Measurements from ENCODE around the gene C1QL1. TPM values are rescaled to one million over a fixed set of nuclear protein-coding genes. Genes with fewer than 3 reads are reported as not detected.
A peak's percentile ranks its signal among the peaks of the same experiment; 100 is the strongest.

Gene C1QL1
- polyA plus RNA-seq, 1 donor, result 0.91 TPM

DNA sequence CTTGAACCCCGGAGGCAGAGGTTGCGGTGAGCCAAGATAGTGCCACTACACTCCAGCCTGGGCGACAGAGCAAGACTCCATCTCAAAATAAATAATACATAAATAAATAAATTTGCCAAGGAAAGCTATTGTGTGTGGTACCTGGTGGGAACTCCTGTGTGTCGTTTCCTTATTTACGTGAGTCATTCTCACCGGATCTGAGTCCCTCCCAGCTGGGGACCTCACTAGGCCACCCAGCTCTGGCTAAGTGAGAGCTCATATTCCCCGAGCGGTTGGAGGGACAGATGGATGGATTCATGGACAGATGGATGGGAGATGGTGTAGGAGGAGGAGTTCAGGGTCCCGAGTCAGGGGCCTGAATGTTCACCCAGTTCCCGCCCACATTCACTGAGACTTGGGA is 22.9 kb upstream of the C1QL1 start:
- DNase-seq, result no peak

DNA sequence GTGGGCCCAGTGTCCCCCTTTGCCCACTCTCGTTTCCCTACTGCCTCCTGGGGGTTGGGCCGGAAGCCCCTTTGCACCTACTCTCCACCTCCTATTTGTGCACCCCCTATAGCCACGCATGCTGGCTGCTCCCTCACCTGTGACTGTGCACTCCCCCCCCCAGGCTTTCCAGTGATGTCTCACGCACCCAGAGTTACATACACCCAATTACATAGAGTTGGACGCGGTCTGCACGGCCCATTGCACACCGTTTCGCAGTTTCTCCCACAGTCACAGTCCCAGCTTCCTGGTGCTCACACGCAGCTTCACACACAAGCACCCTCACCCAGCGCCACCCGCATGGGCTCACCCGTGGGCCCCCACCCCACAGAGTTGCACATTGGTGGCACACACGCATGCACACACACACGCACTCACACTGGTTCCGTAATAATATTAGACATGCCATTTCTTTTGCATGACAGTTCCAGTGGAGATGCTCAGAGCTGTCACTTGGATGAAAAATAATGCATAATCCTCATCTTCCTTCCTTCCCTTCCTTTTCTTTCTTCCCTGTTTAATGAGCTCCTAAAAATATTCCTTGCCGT is 21.5 kb upstream of the C1QL1 start:
- DNase-seq, result no peak

DNA sequence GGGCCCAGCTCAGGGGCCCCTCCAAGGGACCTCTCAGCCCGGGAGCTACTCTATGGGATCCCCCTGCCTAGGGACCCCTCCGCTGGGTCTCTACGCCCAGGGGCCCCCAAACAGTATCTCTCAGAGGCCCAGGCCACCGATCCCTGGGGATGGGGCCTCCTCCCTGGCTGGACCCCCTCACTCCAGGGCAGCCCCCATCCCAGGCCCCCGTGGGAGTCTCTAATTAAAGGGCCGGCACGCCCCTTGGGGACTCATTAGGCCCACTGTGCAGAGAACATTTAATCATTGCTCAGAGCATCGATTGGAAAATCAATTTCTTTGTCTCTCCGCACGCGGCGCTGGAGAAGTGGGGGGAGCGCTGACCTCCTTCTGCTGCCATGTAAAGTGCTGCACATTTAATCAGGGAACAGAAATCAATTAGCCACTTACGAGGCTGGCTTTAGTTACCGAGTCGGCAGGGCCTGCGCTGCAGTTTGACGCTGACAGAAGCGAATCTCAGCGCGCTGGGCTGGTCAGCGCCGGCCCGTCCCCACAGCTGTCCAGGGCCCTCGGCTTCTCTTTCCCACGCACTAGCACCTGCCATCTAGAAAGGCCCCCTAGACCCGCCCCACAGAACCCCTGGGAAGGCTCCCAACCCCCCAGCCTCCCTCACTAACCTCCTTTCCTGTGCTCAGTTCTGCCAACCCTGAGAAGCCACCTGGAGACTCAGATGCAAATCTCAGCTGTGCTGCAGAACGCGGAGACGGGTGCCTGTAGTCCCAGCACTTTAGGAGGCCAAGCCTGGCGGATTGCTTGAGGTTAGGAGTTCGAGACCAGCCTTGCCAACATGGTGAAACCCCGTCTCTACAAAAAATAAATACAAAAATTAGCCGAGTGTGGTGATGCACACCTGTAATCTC is 20.2 kb upstream of the C1QL1 start:
- DNase-seq, result no peak

DNA sequence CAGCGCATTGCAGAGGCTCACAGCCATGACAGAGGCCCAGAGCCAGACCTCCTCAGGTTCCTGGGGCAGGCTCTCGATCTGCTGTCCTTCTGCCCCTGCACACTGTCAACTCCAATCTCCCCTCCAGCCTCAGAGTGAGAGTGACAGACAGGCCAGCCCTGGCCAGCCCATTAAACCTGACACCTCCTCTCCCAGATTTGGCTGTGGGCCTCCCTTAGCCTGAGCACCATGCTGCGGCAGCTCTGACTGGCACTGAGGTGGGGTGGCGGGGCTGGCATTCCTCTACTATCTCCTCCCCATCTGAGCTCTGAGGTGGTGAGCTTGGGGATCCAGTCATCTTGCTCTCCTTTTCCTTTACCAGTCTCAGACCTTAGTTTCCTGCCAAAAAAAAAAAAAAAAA is 15.5 kb upstream of the C1QL1 start:
- DNase-seq, result no peak

DNA sequence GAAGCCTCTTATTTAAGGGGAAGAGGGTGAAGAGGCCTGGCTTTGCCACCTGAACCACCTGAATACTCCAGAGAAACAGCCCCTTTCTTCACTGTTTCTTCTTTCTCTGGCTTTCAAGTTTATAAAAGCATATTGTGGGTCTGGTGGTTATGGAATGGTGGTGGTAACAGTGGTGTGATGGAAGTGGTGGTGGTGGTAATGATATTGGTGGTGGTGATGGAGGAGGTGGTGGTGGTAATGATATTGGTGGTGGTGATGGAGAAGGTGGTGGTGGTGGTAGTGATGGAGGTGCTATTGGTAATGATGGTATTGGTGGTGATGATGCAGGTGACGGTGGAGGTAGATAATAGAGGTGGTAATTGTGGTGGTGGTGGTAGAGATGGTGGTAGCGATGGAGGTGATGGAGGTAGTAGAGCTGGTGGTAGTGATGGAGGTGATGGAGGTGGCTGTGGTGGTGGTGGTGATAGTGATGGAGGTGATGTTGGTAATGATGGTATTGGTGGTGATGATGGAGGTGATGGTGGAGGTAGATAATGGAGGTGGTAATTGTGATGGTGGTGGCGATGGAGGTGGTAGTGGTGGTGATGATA is 14.1 kb upstream of the C1QL1 start:
- DNase-seq, result no peak

DNA sequence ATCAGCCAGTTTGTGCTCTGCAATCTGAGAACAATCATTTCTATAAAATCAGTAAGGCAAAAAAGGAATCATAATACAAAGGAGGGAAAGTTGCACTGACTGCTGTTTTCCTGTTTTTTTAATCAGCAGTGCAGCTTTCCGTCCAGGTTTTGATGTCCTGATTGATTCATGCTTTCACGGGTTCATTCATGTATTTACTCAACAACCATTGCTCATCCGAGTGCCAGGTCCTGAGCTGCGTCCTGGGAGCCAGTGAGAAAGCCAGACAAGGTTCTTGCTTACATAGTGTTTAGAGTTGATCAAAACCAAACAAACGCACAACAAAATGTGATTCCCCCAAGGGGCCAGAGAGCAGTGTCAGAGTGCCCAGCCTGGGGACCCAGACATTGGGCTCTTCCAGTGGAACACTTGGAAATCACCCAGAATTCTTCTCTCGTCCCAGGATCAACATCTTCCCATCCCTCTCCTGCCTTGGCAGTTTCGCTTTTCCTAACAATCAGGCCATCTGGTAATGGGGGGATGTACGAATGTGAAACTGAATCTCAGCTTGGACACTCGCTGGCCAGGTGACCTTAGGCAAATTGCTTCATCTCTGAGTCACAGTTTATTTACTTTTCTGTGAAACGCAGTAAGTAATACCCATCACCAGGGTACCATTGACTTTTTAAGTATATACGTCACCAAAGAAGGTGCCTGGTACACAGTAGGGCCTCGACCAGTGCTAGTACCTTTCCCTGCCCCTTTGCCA is 13.3 kb upstream of the C1QL1 start:
- no peak for DNase-seq

DNA sequence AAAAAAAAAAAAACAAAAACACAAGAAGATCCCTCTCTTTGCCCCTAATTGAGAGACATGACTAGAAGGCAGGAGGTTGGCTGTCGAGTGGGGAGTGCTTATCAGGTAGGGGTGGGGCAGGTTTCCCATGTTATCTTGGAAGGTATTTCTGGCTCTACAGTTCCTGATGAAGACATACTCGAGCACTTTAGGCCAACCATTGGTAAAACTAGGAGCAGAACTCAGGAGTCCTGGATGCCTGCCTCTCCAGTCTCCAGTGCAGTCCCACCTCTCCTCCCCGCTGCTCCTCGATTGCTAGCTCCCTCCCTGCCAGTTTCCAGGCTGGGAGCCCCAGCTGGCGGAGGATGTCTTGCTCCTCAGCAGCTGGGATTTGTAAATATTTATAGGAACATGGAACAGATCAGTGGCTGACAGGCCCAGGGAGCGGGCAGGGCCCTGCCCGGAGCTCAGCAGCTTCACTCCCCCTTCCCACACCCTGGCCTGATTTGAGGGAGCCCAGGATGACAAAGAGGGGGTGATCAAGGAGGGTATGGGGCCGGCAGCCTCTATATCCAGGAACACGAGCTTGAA is 11.4 kb upstream of the C1QL1 start:
- DNase-seq, result peak; percentile 46

DNA sequence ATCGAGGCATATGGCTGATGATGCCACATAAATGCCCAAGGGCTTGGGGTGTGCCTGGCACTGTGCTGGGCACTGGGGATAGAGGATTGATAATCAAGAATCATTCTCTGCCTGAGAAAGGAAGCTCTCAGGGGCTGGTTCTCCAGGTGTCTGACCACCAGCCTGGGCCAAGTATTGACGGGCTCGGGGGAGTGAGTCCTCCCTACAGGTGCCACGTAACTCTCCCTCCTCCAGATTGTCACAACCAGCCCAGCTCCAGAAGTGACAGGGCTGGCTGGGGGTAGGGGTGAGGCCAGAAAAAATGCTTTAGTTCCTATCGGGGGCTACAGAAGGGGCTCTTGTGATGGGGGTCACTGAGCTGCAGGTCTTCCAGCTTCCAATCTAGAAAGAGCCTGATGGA is 10.7 kb upstream of the C1QL1 start:
- DNase-seq, result no peak

DNA sequence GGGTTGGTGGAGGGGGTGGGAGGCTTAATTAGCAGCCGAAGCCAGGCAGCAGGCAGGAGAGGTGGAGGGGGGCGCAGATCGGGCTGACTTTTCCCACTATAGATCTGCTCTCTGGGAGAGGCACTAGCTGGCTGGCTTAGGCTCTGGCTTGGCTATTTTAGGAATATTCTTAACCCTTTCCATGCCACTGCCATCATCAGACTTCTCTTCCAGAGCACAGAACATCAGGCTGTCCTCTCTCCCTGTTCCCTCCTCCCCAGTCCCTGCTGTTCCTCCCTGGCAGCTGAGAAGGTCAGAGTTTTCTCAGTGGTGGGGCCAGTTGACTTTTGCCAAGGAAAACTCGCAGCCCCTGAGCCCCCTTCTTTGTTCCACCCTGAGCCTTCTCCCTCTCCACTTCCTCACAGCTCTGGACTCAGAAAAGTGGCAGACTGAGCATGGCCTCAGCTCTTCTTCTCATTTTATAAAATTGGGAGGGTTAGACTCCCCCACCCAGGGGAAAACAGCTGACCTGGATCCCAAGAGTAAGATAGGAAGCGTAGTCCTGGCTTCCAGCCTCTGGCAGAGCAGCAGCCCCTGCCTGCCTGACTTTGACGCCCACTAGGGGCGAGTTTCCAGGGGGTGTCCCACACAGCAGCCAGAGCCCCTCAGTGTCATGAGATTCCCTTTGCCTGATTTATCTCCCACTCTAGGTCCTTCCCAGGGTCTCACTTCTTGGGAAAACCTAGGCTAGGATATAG is 9.9 kb upstream of the C1QL1 start:
- no peak for DNase-seq

DNA sequence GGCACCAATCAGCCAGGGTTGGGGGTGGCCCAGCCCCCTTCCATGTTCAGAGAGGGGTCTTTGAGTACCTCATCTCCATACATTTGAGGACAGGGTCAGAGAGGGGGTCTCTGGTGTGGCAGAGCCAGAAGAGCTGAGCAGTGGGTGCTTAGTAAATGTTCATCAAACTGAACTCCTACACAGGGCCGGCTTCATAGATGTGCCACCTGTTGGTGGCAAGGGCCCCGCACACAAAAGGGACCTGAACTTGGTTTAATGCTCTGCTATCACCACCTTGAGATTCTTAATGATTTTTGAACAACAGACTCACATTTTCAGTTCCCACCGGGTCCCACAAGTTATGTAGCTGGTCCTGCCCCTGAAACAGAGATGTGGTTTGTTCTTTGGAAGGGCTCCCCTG is 9.0 kb upstream of the C1QL1 start:
- DNase-seq, result no peak

DNA sequence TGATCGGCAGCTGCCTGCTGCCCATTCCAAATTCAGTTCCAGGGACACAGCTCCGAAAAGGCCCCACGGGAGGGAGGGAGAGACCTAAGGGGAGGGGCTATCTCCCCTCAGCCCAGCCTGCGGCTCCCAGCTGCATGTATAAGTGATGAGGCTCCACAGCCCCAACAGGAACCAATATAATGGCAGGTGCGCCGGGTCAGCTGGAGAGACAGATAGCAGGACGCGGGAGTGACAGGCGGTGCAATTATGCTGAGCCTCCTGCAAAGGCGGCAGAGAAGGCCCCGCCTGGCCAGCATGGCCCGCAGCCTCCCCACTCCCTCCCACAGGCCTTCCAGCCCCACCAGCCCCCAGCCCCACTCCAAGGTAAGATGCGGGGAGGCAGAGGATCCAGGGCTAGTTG is 8.1 kb upstream of the C1QL1 start:
- DNase-seq, result no peak

DNA sequence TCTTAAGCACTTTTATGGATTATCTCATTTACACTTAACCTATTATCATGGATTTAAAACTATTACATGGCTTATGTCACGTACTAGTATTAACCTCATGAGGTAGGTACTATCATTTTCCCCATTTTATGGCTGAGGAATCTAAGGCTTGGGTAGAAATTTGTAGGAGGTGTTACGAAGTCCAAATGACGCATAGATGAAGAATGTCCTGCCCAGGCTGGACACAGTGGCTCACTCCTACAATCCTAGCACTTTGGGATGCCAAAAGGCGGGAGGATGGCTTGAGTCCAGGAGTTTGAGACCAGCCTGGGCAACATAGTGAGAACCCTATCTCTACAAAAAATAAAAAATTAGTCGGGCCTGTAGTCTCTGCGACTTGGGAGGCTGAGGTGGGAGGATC is 4.8 kb upstream of the C1QL1 start:
- DNase-seq, result no peak

DNA sequence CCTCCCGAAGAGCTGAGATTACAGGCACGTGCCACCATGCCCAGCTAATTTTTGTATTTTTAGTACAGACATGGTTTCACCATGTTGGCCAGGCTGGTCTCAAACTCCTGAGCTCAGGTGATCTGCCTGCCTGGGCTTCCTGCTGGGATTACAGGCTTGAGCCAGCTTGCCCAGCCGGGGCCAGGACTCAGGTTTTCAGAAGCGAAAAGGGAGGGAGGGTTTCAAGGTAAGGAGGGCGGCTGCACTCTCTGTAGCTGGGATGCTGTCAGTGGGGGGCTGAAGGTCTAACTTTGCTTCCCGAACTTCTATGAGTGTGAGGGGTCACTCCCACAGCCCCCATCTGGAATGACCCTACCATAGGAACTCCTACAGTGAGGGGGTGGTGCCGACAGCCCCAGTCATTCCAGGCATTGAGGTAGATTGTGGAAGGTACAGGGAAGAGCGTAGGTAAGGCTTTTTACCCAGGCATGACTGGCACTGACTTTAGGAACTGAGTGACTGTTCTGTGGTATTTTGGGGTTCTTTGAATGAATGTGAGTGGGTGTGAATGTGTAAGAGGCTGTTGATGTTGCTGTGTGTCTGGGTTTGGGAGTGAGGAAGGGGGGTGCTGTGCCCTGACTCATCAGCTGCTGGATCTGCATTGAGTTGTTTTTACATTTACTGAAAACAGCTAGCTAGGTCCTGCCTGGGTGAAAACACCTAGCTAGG is 3.8 kb upstream of the C1QL1 start:
- DNase-seq, result no peak

DNA sequence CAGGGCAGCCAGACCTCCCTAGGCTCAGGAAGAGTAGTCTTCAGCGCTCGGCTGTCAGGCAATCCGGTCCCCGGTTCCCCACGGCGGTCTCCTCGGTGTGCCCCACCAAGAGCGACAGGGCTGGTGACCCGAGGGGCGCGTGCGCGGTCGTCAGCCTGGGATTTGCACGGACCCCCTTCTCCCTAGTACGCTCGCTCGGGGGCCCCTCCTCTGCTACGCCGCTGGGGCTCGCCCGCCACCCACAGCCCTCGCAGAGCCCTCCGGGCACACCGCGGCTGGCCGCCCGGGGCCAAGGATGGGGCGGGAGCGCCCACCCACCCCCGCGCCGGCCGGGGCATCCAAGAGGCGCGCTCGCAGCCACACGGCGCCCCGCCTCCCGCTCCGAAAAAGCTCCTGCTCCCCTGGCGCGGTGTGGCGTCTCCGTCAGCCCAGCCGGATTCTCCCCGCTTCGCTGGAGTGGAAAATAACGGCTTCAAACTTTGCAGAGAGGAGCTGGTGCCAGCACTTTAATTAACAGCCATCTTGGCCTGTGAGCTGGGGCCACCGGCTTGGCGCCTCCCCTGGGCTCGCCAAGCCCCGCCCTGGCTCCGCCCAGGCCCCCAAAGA is 2.1 kb upstream of the C1QL1 start:
- DNase-seq, result peak; percentile 74

DNA sequence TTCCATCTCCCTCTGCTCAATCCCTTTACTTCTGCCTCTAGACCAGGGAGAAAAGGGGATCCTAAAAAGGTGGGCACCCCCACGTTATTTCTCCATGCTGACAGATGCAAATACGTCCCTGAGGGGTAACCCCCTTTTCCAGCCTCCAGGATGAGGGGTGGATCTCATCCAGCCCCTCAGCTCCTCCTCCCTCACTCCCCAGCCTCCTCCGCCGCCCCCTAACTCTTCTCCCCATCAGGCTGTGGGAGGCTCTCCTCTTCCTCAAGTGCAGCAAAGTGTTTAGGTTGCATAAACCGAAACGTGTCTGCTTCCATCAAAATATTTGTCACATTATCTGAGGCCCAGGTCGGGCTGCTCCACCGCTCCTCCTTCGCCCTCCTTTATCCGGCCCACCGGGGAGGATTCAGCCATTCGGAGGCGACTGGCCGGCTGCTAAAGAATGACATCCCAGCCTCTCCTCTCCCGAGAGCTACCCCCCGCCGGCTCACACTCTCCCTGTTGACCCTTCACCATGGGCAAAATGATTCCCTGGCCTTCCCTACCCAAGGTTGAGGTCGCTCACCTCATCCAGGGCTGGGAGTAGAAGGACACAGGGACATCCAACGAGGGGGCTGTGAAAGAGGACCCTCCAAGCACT is 1.2 kb upstream of the C1QL1 start:
- no peak for DNase-seq

DNA sequence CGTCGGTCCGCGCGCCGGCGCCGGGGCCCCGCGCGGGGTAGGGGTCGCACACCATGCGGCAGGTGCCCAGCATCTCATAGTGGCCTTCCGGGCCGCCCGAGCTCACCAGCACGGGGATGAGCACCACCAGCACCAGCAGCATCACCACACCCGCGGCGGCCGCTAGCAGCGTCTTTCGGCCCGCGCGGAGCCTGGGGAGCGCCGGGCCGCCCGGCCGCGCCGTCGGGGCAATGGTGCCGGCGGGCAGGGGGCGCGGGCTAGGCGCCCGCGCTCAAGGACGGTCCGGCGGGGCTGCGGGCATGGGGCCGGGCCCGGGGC is 237 bp downstream of the C1QL1 start:
- no peak for DNase-seq

DNA sequence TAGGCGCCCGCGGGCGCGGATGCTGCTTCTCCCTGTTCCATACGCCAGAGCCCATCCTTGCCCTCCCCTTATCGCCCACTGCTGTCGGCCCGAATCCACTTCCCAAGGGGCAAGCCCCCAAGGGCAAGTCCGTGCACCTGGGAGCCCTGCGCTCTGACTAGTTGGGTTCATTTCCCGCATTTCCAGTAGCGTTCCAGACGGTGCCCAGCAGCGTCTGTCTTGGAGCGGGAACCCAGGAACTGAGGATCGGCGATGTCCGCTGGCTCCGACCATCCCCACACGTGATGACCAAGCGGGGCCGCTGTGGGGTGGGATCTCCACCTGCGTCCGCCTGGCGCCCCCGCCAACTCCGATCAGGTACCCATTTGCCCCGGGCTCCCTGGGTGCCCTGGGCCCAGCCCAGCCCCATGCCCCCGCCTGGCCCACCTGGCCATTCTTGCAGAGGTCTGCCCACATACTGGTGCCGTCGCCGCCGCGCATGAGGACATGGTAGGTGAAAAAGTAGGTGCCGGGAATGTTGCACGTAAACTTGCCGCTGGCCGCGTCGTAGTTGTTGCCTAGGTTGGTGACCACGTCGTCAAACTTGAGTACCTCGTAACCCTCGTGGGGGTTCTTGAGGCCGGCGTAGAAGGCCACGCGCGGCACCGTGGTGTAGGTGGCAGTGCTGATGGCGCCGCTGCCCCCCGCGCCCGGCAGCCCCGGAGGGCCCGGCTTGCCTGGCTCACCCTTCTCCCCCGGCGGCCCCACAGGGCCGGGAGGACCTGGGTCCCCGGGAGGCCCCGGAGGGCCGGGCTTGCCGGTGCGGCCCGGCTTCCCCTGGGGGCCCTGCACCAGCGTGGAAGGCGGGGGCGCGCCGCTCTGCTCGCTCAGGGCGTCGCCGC is 837 bp downstream of the C1QL1 start:
- DNase-seq, result no peak

DNA sequence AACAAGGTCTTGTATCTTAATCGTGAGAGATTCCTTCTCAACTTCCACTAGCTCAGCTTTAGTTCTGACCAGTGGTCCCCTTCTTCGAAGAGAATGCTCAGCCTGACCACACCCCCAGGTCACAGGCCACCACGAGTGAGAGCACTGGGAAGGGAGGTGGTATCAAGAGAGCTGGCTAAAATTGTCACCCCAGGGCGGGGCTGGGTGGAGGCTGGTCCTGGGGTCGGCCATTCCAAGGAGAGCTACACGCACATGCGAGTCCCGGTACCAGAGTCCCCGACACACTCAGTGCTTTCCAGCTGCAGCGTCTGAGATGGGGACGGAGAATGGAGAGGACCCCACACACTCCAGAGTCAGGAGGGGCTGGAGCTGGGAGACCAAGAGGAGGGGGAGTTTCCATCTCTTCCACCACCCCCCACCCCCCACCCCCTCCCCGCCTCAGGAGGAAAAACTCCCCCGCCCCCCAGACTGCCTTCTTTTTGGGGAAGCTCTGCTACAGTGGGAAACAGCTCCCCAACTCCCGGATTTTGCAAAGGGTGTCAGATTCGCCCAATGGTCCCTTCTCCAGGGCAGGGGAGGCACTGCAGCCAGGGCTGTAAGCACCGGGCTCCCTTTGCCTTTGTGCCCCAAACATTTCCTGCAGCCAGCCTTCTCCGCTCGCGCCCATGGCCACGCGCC is 1.6 kb downstream of the C1QL1 start:
- DNase-seq, result no peak

All from left kidney (tissue), 2 donors.